ENCODE data around the gene KLHL36.
"Not testable (repeated sequence)": the region's sequence is repeated elsewhere in the genome, so short reads cannot be mapped to it uniquely, and the experiment has no call there.

KLHL36 gene

DNA sequence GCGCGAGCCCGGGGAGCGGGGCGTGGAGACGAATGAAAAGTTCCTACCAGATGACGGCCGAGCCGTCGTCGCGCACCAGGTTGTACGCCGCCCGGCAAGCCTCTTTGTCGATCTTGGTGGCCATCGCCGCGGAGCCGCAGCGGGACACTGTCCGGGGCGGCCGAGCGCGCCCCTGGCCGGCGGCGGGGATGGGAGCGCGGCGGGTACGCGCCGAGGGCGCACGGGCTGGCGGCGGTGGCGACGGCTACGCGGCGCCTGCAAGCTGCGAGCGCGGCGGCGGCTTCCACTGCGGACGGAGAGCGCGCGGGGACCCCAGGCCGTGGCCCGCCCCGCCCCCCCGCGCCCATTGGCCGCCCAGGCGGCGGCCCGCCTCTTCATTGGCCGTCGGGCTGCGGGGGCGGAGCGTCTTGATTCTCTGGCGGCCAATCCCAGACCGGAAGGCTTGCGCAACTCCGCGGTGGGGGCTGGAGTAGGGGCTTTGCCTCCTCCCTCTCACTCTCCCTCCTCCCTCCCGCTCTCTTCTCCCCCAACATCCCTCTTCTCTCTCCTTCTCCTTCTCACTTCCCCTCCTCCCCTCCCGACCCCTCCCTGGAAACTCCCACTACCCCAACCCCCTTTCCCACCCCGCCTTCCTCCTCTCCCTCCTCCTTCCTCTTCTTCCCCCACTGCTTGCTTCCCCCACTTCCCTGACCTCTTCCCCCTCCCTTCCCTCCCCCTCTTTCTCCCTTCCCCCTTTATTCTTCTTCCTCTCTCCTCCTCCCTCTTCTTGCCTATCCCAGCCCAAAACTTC is 30.3 kb upstream of the KLHL36 start, which contains the start of gene COTL1:
Gene COTL1 (minus strand): TSS at position 288 of the 790 bp plus-strand sequence. CDS start 164 bp downstream, at position 124.
- no peak within 1 kb of the TSS for H2AFZ ChIP-seq (ENCODE audit: low read length)
- H3K9ac ChIP-seq (ENCODE audit: low read depth, low read length, poor library complexity, severe bottlenecking) = no peak within 1 kb of the TSS
- no peaks in the 10 kb centered on the region for H3K79me2 ChIP-seq (ENCODE audit: insufficient read depth, low read length)
- H3K4me3 ChIP-seq (ENCODE audit: low read length, poor library complexity, severe bottlenecking) = no peak within 1 kb of the TSS
- H3K4me1 ChIP-seq (ENCODE audit: insufficient read depth, low read length, poor library complexity, severe bottlenecking) = no peaks in the 10 kb centered on the region
- no peak for TF ChIP-seq EZH2phosphoT487 (IDR thresholded peaks at IDR 0.05; ENCODE audit: borderline replicate concordance)
- TF ChIP-seq, protein P1, sequence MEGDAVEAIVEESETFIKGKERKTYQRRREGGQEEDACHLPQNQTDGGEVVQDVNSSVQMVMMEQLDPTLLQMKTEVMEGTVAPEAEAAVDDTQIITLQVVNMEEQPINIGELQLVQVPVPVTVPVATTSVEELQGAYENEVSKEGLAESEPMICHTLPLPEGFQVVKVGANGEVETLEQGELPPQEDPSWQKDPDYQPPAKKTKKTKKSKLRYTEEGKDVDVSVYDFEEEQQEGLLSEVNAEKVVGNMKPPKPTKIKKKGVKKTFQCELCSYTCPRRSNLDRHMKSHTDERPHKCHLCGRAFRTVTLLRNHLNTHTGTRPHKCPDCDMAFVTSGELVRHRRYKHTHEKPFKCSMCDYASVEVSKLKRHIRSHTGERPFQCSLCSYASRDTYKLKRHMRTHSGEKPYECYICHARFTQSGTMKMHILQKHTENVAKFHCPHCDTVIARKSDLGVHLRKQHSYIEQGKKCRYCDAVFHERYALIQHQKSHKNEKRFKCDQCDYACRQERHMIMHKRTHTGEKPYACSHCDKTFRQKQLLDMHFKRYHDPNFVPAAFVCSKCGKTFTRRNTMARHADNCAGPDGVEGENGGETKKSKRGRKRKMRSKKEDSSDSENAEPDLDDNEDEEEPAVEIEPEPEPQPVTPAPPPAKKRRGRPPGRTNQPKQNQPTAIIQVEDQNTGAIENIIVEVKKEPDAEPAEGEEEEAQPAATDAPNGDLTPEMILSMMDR (conservative IDR thresholded peaks at IDR 0.05; ENCODE audit: low read length) = no peak
- H3K36me3 ChIP-seq (ENCODE audit: insufficient read depth, low read length) = no peaks in the 10 kb centered on the region
- no peaks in the 10 kb centered on the region for H3K9me3 ChIP-seq (ENCODE audit: insufficient read depth, low read depth, low read length)
- no peaks in the 10 kb centered on the region for H4K20me1 ChIP-seq (ENCODE audit: insufficient read depth, low read length, poor library complexity, severe bottlenecking)
- no peaks in the 10 kb centered on the region for H3F3A ChIP-seq (ENCODE audit: low read depth)
- no peak within 1 kb of the TSS for H3K4me2 ChIP-seq (ENCODE audit: low read depth, low read length, poor library complexity, severe bottlenecking)
- no peaks in the 10 kb centered on the region for H3K27me3 ChIP-seq (ENCODE audit: insufficient read depth, low read length, poor library complexity, severe bottlenecking)
- H3K9me2 ChIP-seq (replicated peaks; ENCODE audit: low read depth, low read length) = no peaks in the 10 kb centered on the region

DNA sequence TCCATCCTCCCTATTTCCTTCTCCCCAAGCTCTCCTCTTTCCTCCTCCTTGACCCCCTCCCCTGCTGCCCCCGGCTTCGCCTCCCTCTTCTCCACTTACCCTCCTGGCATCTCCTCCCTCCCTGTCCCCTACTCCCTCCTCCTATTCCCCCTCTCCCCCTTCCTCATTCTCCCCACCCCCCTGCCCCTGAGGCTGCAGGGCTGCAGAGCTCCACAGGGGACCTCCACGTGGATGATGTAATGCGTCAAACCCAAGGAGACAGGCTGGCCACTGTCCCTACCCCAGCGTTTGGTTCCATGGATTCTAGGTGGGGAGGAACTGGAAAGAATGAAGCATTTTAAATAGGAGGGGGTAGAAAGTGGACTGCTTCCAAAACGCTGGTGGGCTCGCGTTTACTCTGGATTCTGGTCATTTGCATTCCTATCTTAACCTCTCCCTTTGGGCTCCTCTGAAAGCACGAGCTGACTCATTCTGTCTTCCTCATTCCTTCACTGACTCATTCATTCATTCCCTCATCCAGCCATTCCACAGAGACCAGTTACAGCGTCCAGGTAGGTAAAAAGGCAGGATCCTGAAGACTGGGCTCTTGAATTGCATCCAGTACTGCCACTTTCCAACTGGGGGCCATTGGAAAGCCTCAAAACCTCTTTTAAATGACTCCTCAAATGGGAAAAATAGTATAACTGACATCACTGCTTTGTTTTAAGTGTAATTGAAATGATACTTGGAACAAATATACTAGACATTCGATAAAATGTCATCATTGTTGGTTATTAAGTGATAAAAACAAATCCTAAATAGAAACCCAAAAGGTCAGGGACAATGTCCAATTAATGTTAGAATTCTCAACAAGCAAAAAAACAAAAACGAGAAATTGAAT is 29.5 kb upstream of the KLHL36 start:
- Histone ChIP-seq H3K4me3 (ENCODE audit: low read length, poor library complexity, severe bottlenecking) (no peak overlapping the region), H3K79me2 (ENCODE audit: insufficient read depth, low read length) (no peaks in the 10 kb centered on the region), H3K9ac (ENCODE audit: low read depth, low read length, poor library complexity, severe bottlenecking) (no peak overlapping the region), H3K9me3 (ENCODE audit: insufficient read depth, low read depth, low read length) (no peaks in the 10 kb centered on the region), H3K27me3 (ENCODE audit: insufficient read depth, low read length, poor library complexity, severe bottlenecking) (no peaks in the 10 kb centered on the region), H4K20me1 (ENCODE audit: insufficient read depth, low read length, poor library complexity, severe bottlenecking) (no peaks in the 10 kb centered on the region), H3K9me2 (replicated peaks; ENCODE audit: low read depth, low read length) (no peaks in the 10 kb centered on the region), H3K4me2 (ENCODE audit: low read depth, low read length, poor library complexity, severe bottlenecking) (no peak overlapping the region), H3K36me3 (ENCODE audit: insufficient read depth, low read length) (no peaks in the 10 kb centered on the region), H3K4me1 (ENCODE audit: insufficient read depth, low read length, poor library complexity, severe bottlenecking) (no peaks in the 10 kb centered on the region), H3F3A (ENCODE audit: low read depth) (no peaks in the 10 kb centered on the region), H2AFZ (ENCODE audit: low read length) (no peak overlapping the region)
- TF ChIP-seq, protein P1 (conservative IDR thresholded peaks at IDR 0.05; ENCODE audit: low read length) = no peak
- TF ChIP-seq EZH2phosphoT487 (IDR thresholded peaks at IDR 0.05; ENCODE audit: borderline replicate concordance) = no peak

DNA sequence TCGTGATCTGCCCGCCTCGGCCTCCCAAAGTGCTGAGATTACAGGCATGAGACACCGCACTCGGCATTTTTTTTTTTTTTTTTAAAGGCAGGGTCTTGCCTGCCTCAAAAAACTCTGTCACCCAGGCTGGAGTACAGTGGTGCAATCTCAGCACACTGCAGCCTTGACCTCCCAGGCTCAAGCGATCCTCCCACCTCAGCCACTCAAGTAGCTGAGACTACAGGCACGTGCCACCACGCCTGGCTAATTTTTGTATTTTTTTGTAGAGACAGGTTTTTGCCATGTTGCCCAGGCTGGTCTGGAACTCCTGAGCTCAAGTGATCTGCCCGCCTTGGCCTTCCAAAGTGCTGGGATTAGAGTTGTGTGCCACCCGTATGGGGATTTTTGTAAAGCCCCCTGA is 27.4 kb upstream of the KLHL36 start:
- not testable (repeated sequence) for H3K9ac ChIP-seq (ENCODE audit: low read depth, low read length, poor library complexity, severe bottlenecking); H3K36me3 ChIP-seq (ENCODE audit: insufficient read depth, low read length); H3F3A ChIP-seq (ENCODE audit: low read depth); H3K9me2 ChIP-seq (replicated peaks; ENCODE audit: low read depth, low read length); H4K20me1 ChIP-seq (ENCODE audit: insufficient read depth, low read length, poor library complexity, severe bottlenecking); H3K9me3 ChIP-seq (ENCODE audit: insufficient read depth, low read depth, low read length); H3K4me1 ChIP-seq (ENCODE audit: insufficient read depth, low read length, poor library complexity, severe bottlenecking); H2AFZ ChIP-seq (ENCODE audit: low read length); H3K27me3 ChIP-seq (ENCODE audit: insufficient read depth, low read length, poor library complexity, severe bottlenecking); H3K4me3 ChIP-seq (ENCODE audit: low read length, poor library complexity, severe bottlenecking); H3K79me2 ChIP-seq (ENCODE audit: insufficient read depth, low read length); H3K4me2 ChIP-seq (ENCODE audit: low read depth, low read length, poor library complexity, severe bottlenecking)

Data from Loucy (cell line).